Stomach (tissue), 4 donors: ENCODE data around the gene SHC1.

Source experiments
- CTCF ChIP-seq, 7 experiments: fragments of 450-650 bp in 4 of 7; fragments of 200-600 bp in 3 of 7; sonication (generic) in 3 of 7; IDR thresholded peaks; one replicate each; pipeline ENCODE4 v1.5.1; 2016 to 2019; ENCODE audit warnings: antibody characterized with exemption in 7 of 7, control low read depth in 2 of 7, mild to moderate bottlenecking in 1 of 7
- EP300 ChIP-seq: sonication (generic); formaldehyde crosslinking; IDR thresholded peaks from one replicate; pipeline ENCODE4 v1.6.1; 2017; ENCODE audit warnings: antibody characterized with exemption

- TF ChIP-seq CTCF (IDR thresholded peaks at IDR 0.05) (no peak), EP300 (no peak)
Measured at GRCh38 chr1:155017946-155018316, 47.4 kb upstream of the SHC1 start.
